ENCODE data around the gene MEGF6. TPM values are rescaled to one million over a fixed set of nuclear protein-coding genes. Genes with fewer than 3 reads are reported as not detected.
A peak's percentile ranks its signal among the peaks of the same experiment; 100 is the strongest.

The MEGF6 gene
- polyA plus RNA-seq, 1 donor (not counting 4 experiments of a cell fraction or from before 2014, with no cell fraction given): 0.24 TPM

- Histone ChIP-seq H4K20me1 (ENCODE audit: control insufficient read depth, extremely low read depth, insufficient read depth, low read length) (no peaks in the 10 kb centered on the region), H3K27me3 (ENCODE audit: control insufficient read depth, extremely low read depth, insufficient read depth, low read length) (no peaks in the 10 kb centered on the region), H3K4me2 (ENCODE audit: control insufficient read depth, extremely low read depth, insufficient read depth, low read depth, low read length) (no peak overlapping the region), H3K27ac (ENCODE audit: control insufficient read depth, insufficient read depth, low read length) (no peak overlapping the region), H3K79me2 (ENCODE audit: control insufficient read depth, insufficient read depth, low read length) (no peaks in the 10 kb centered on the region), H3K4me3 (ENCODE audit: control insufficient read depth in 2 of 3, extremely low read depth in 1 of 3, insufficient read depth in 2 of 3, low read depth in 1 of 3, low read length in 3 of 3) (no peak overlapping the region), H3K9me3 (ENCODE audit: control insufficient read depth, low read depth, low read length) (peaks cover 2% of the 10 kb centered on the region), H3K36me3 (ENCODE audit: control insufficient read depth in 2 of 2, extremely low read depth in 1 of 2, insufficient read depth in 2 of 2, low read length in 2 of 2) (no peaks in the 10 kb centered on the region), H3K4me1 (ENCODE audit: control insufficient read depth, extremely low read depth, insufficient read depth, low read length) (peaks cover 16% of the 10 kb centered on the region), H3K9me1 (ENCODE audit: control insufficient read depth, extremely low read depth, insufficient read depth, low read length) (no peaks in the 10 kb centered on the region), H3K9ac (ENCODE audit: control insufficient read depth, extremely low read depth, insufficient read depth, low read length) (no peak overlapping the region), H2AFZ (ENCODE audit: control insufficient read depth, low read length) (no peak overlapping the region)
- DNase-seq (ENCODE audit: low read depth, low spot score): no peak
- dilution Hi-C loops (cut with MboI; ENCODE audit: extremely low pct_ligation_motif_present, low sequenced_read_pairs): no loop called here
- TF ChIP-seq, protein P1, sequence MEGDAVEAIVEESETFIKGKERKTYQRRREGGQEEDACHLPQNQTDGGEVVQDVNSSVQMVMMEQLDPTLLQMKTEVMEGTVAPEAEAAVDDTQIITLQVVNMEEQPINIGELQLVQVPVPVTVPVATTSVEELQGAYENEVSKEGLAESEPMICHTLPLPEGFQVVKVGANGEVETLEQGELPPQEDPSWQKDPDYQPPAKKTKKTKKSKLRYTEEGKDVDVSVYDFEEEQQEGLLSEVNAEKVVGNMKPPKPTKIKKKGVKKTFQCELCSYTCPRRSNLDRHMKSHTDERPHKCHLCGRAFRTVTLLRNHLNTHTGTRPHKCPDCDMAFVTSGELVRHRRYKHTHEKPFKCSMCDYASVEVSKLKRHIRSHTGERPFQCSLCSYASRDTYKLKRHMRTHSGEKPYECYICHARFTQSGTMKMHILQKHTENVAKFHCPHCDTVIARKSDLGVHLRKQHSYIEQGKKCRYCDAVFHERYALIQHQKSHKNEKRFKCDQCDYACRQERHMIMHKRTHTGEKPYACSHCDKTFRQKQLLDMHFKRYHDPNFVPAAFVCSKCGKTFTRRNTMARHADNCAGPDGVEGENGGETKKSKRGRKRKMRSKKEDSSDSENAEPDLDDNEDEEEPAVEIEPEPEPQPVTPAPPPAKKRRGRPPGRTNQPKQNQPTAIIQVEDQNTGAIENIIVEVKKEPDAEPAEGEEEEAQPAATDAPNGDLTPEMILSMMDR (optimal IDR thresholded peaks at IDR 0.05 in 1 of 3, IDR thresholded peaks at IDR 0.05 in 1 of 3, conservative IDR thresholded peaks at IDR 0.05 in 1 of 3; ENCODE audit: extremely low read depth in 1 of 3, insufficient read depth in 2 of 3, low read length in 3 of 3): peak; percentile 87 to 98 (median 87)
- no peak for TF ChIP-seq EZH2 (IDR thresholded peaks at IDR 0.05; ENCODE audit: low read length)
- FAIRE-seq: no peak
Measured at GRCh38 chr1:3483801-3484444, 127.4 kb downstream of the MEGF6 start.

GRCh38 chr1:3483380-3483779, 127.9 kb downstream of the MEGF6 start:
- Histone ChIP-seq H3K4me3 (ENCODE audit: control insufficient read depth in 2 of 3, extremely low read depth in 1 of 3, insufficient read depth in 2 of 3, low read depth in 1 of 3, low read length in 3 of 3) (no peak overlapping the region), H3K9ac (ENCODE audit: control insufficient read depth, extremely low read depth, insufficient read depth, low read length) (no peak overlapping the region), H2AFZ (ENCODE audit: control insufficient read depth, low read length) (no peak overlapping the region), H3K9me1 (ENCODE audit: control insufficient read depth, extremely low read depth, insufficient read depth, low read length) (no peaks in the 10 kb centered on the region), H3K4me2 (ENCODE audit: control insufficient read depth, extremely low read depth, insufficient read depth, low read depth, low read length) (no peak overlapping the region), H3K27me3 (ENCODE audit: control insufficient read depth, extremely low read depth, insufficient read depth, low read length) (no peaks in the 10 kb centered on the region), H4K20me1 (ENCODE audit: control insufficient read depth, extremely low read depth, insufficient read depth, low read length) (no peaks in the 10 kb centered on the region), H3K36me3 (ENCODE audit: control insufficient read depth in 2 of 2, extremely low read depth in 1 of 2, insufficient read depth in 2 of 2, low read length in 2 of 2) (no peaks in the 10 kb centered on the region), H3K79me2 (ENCODE audit: control insufficient read depth, insufficient read depth, low read length) (no peaks in the 10 kb centered on the region), H3K27ac (ENCODE audit: control insufficient read depth, insufficient read depth, low read length) (no peak overlapping the region), H3K9me3 (ENCODE audit: control insufficient read depth, low read depth, low read length) (no peaks in the 10 kb centered on the region), H3K4me1 (ENCODE audit: control insufficient read depth, extremely low read depth, insufficient read depth, low read length) (peaks cover 16% of the 10 kb centered on the region)
- TF ChIP-seq, protein P1 (optimal IDR thresholded peaks at IDR 0.05 in 1 of 3, IDR thresholded peaks at IDR 0.05 in 1 of 3, conservative IDR thresholded peaks at IDR 0.05 in 1 of 3; ENCODE audit: extremely low read depth in 1 of 3, insufficient read depth in 2 of 3, low read length in 3 of 3): no peak
- FAIRE-seq (no peak), DNase-seq (ENCODE audit: low read depth, low spot score) (no peak)
- dilution Hi-C loops (cut with MboI; ENCODE audit: extremely low pct_ligation_motif_present, low sequenced_read_pairs): no loop called here
